HG03378 (cell line): Measurements from ENCODE around the gene GYPC.
"Not testable (repeated sequence)": the region's sequence is repeated elsewhere in the genome, so short reads cannot be mapped to it uniquely, and the experiment has no call there.

Experiments used
- ATAC-seq: cut with Tn5 transposase; IDR thresholded peaks from one replicate; pipeline ENCODE4 v1.9.1; 2021; ENCODE audit warnings: mild to moderate bottlenecking, moderate library complexity; ENCODE audit not compliant: unreplicated experiment

The GYPC gene

DNA sequence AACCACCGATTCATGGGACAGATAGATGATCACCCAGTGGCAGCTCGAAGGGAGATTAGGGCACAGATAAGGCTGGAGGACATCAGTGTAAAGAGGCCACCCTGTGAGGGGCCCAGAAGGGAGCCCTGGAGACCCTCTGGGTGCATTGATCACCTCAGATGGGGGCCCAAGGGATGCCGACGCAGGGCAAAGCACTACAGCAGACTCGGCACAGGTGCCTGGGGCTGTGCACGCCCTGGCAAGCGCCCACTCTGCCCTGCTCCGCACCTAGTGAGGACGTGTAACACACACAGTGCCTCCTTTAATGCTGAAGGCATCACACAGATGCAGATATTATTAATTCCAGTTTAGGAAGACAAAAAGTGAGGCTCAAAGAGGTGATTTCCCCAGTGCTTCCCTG is 9.5 kb downstream of the GYPC start:
- ATAC-seq = no peak

GRCh38 chr2:126668254-126668653 is 12.3 kb downstream of the GYPC start:
- no peak for ATAC-seq

- ATAC-seq = no peak
Observed at GRCh38 chr2:126669772-126670171, 13.8 kb downstream of the GYPC start.

- ATAC-seq = no peak
Observed at GRCh38 chr2:126671488-126671887, 15.5 kb downstream of the GYPC start.

GRCh38 chr2:126672980-126673605 is 17.1 kb downstream of the GYPC start:
- no peak for ATAC-seq

DNA sequence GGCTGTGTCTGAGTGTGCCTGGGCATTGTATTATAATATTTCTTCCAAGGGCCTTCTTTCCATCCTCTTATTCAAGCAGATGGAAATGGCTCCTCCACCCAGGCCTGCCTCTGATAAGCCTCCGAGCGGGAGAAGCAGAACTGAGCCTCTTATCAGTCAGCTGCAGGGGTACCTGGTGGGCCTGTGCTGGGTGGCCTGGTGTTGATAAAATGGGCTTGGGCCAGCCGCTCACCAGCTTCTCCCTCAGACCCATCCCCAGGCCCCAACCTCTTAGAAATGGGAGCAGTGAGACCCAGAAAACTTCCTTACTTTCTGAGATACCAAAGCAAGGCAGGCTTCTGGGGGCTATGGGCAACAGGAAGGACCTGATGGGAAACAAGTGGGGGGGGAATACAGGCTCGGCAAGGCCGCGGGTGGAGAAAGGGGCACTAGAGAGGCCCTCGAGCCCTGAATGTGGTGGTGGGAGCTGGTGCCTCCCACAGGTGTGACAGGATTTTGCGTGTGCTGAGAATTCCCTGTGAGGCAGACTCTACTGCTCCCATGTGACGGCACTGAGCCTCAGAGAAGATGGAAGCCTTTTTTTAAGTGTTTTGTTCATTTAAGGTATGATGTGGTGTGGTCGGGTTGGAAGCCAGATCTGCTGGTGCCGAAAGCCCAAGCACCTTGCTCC is 18.3 kb downstream of the GYPC start:
- no peak for ATAC-seq

- ATAC-seq = no peak
Observed at GRCh38 chr2:126675637-126676036, 19.7 kb downstream of the GYPC start.

GRCh38 chr2:126676221-126677175 is 20.5 kb downstream of the GYPC start:
- ATAC-seq = no peak

DNA sequence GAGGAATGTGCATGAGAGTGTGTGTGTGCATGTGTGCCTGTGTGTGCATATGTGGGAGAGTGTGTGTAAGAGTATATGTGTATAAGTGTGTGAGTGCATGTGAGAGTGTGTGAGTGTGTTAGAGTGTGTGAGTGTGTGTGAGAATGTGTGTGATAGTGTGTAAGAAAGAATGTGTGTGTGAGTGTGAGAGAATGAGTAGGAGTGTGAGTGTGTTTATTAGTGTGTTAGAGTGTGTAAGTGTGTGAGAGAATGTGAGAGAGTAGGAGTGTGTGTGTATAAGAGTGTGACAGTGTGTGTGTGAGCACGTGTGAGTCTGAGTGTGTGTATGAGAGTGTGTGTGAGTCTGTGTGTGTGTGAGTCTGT is 21.2 kb downstream of the GYPC start:
- no peak for ATAC-seq

- ATAC-seq = no peak
Observed at GRCh38 chr2:126678269-126679065, 22.5 kb downstream of the GYPC start.

DNA sequence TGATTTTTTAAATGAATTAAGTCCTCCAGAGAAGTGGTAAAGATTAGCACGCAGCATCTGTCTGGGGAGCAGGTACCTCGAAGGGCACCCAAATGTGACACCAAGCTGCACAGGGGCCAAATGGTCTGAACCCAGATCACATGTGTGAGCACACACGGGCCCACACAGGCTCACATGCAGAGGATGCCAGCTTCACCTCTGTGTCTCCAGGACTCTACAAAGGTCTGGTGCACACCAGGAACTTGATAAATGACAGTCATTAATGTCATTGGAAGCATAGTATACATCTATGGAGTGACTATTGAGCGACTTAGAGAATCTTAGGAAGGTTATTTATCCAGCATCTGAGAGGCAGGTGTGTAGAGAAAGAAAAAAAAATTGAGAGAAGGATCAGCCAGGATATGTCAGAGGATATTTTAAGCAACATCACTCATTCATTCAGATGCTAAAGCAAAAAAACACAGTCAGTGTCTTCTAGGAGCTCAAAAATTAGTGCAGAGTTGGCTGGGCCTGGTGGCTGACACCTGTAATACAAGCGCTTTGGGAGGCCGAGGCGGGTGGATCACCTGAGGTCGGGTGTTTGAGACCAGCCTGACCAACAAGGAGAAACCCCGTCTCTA is 23.2 kb downstream of the GYPC start:
- ATAC-seq = no peak

GRCh38 chr2:126681505-126681904 is 25.5 kb downstream of the GYPC start:
- ATAC-seq = no peak

DNA sequence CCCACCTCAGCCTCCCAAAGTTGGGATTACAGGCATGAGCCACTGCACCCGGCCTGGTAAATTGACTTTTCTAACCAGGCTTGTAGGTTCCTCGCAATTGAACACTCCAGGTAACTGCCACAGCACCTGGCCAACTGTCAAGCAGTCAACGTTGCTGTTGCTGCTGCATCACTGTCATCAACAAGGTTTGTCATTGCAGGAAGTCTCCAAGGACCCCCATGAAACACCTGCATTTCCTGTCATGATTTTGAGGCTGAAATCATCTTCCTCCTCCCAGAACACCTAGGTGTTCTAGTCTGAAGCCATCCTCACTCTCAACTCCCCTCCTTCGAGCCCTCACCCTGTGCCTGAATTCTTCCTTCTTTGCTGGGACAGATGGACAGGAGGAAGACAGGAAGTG is 29.7 kb downstream of the GYPC start:
- ATAC-seq = no peak

- ATAC-seq = no peak
Observed at GRCh38 chr2:126686286-126686685, 30.3 kb downstream of the GYPC start.

- no peak for ATAC-seq
Observed at GRCh38 chr2:126686841-126687485, 31.0 kb downstream of the GYPC start.

DNA sequence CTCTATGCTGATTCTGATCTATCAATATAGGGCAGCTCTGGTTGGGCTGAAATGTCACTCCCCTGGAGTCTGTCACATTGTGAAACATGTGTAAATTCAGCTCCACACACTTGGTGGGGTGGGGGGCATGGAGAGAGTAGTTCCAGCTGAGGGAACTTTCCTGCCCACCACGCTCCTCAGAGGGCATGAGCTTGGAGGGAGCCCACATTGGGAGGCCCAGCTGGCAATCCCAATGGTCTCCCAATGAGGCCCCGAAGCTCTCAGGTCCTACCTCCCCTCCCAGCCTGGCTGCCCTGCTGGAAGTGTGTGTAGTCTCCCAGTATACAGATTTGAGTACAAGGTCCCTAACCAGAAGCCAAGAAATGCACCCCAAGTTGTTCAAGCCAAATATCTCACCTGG is 31.5 kb downstream of the GYPC start:
- ATAC-seq = no peak

DNA sequence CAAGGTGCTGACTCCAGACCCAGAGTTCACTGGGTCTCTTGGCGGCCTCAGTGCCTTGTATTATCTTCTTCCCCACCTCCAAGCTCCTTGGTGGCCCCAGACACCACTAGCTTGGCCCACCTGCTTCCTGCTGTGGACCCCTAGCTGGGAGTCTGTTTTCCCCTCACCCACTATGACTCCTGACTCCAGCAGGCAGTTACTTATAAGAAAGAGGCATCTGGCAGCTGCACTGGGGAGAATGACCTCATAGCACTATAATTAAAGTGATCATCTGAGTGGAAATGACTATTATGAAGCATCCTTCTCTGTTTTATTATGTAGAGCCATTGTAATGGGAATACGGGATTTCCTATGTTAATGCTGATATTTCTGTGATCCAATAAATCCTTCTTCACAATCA is 32.6 kb downstream of the GYPC start:
- not testable (repeated sequence) for ATAC-seq

GRCh38 chr2:126692241-126692640 is 36.3 kb downstream of the GYPC start:
- ATAC-seq = not testable (repeated sequence)

GRCh38 chr2:126692934-126693592 is 37.1 kb downstream of the GYPC start:
- ATAC-seq = not testable (repeated sequence)
